ENCODE data around the gene SHISA2. TPM values are rescaled to one million over a fixed set of nuclear protein-coding genes. Genes with fewer than 3 reads are reported as not detected.

Gene SHISA2
- total and polyA plus RNA-seq, 2 of the 8 experiments (the other 6 are each of a cell fraction or from before 2014, with no cell fraction given) = 10.2 to 23.8 TPM

- no peak for TF ChIP-seq SP1 (IDR thresholded peaks at IDR 0.05; ENCODE audit: low read depth, low read length)
Observed at GRCh38 chr13:26019251-26019650, 32.6 kb downstream of the SHISA2 start (continued).
